SK-N-MC (cell line): ENCODE results near the gene MMP20.

Experiments
- EZH2 ChIP-seq: fragments of 200-600 bp; sonication (generic); IDR thresholded peaks from one replicate; pipeline ENCODE4 v1.6.1; 2017; ENCODE audit warnings: antibody characterized with exemption
- POLR2AphosphoS5 ChIP-seq: IDR thresholded peaks from 2 replicates; pipeline ENCODE4 v1.6.1; 2012; ENCODE audit warnings: mild to moderate bottlenecking, low read depth, low read length, borderline replicate concordance

DNA sequence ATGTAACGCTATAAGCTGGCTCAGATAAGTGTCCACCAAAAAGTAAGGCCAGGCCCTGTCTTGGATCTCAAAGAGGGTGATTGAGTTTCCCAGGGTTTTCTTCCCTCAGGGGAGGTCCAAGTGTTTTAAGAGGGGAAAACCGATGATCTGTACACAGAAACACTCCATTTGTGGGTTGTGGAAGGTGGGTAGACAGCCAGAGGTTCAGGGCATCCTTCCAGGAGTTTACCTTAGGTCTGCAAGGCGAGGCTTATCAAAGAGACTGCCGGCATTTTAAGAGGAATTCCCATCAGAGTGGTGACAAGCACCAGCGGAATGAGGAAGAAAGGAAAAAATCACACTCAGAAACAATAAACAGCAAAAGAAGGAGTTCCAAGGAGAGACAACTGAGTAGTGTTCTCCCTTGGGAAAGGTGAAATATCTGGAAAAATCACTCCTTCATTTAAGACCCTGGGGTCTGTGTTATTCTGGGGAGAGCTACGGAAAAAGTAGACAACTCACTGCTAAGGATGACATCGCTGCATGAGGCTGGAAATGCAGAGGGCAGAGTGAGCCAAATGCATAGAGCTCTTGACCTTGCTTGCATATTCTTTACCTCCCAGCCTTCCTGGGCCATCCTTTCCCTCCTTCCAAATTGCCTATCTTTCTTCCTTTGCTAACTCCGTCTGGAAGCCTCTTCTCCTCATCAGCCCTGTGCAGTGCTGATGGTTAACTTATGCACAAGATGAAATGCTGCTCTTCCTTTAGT is 72.5 kb downstream of the MMP20 start:
- TF ChIP-seq EZH2, result no peak
- TF ChIP-seq POLR2AphosphoS5, result no peak
